Measurements from ENCODE around the gene ERVK3-1. TPM values are rescaled to one million over a fixed set of nuclear protein-coding genes. Genes with fewer than 3 reads are reported as not detected.

Gene ERVK3-1
- total and polyA plus RNA-seq, 2 experiments from 2014 or later: 62.8 to 92.4 TPM

GRCh38 chr19:58277748-58278540 is 27.2 kb upstream of the ERVK3-1 start:
- Histone ChIP-seq H3K4me3 (peak overlapping the region; percentile 58), H3K4me1 (ENCODE audit: low read depth) (peaks cover 5% of the 10 kb centered on the region), H3K27ac (peak overlapping the region; percentile 90), H3K36me3 (no peaks in the 10 kb centered on the region), H3K27me3 (no peaks in the 10 kb centered on the region), H3K9me3 (ENCODE audit: low read depth) (no peaks in the 10 kb centered on the region)
- no peak for TF ChIP-seq CTCF (IDR thresholded peaks at IDR 0.05; ENCODE audit: low read depth, low read length)
- DNase-seq (ENCODE audit: low read depth in 1 of 2, low spot score in 1 of 2): no peak

- H3K36me3 ChIP-seq: no peaks in the 10 kb centered on the region
- peak within 1 kb of the TSS; percentile 58 for H3K4me3 ChIP-seq
- H3K27ac ChIP-seq: peak within 1 kb of the TSS; percentile 98
- peak; percentile 9 for TF ChIP-seq CTCF (IDR thresholded peaks at IDR 0.05; ENCODE audit: low read depth, low read length)
- DNase-seq (ENCODE audit: low read depth in 1 of 2, low spot score in 1 of 2): peak; percentile 99
- no peaks in the 10 kb centered on the region for H3K9me3 ChIP-seq (ENCODE audit: low read depth)
- peaks cover 5% of the 10 kb centered on the region for H3K4me1 ChIP-seq (ENCODE audit: low read depth)
- no peaks in the 10 kb centered on the region for H3K27me3 ChIP-seq
Observed at GRCh38 chr19:58278541-58279041, 26.6 kb upstream of the ERVK3-1 start, which contains the start of gene ZNF8. Gene ZNF8, plus strand, starts transcription at chr19:58278955. Its CDS starts 127 bp downstream, at chr19:58279082.

- Histone ChIP-seq H3K4me1 (ENCODE audit: low read depth) (peaks cover 5% of the 10 kb centered on the region), H3K27ac (peak overlapping the region; percentile 98), H3K4me3 (peak overlapping the region; percentile 58), H3K36me3 (no peaks in the 10 kb centered on the region), H3K9me3 (ENCODE audit: low read depth) (no peaks in the 10 kb centered on the region), H3K27me3 (no peaks in the 10 kb centered on the region)
- no peak for TF ChIP-seq CTCF (IDR thresholded peaks at IDR 0.05; ENCODE audit: low read depth, low read length)
- peak; percentile 88 to 92 for DNase-seq (ENCODE audit: low read depth in 1 of 2, low spot score in 1 of 2)
Observed at GRCh38 chr19:58279042-58279924, 25.9 kb upstream of the ERVK3-1 start.

GRCh38 chr19:58279925-58280316 is 25.3 kb upstream of the ERVK3-1 start:
- Histone ChIP-seq H3K9me3 (ENCODE audit: low read depth) (no peaks in the 10 kb centered on the region), H3K27me3 (no peaks in the 10 kb centered on the region), H3K36me3 (no peaks in the 10 kb centered on the region), H3K4me3 (peak overlapping the region; percentile 58), H3K27ac (peak overlapping the region; percentile 98), H3K4me1 (ENCODE audit: low read depth) (peaks cover 5% of the 10 kb centered on the region)
- TF ChIP-seq CTCF (IDR thresholded peaks at IDR 0.05; ENCODE audit: low read depth, low read length): no peak
- DNase-seq (ENCODE audit: low read depth in 1 of 2, low spot score in 1 of 2): no peak

- H3K9me3 ChIP-seq (ENCODE audit: low read depth): no peaks in the 10 kb centered on the region
- no peaks in the 10 kb centered on the region for H3K27me3 ChIP-seq
- H3K4me3 ChIP-seq: no peak overlapping the region
- no peak overlapping the region for H3K27ac ChIP-seq
- peaks cover 5% of the 10 kb centered on the region for H3K4me1 ChIP-seq (ENCODE audit: low read depth)
- H3K36me3 ChIP-seq: peaks cover 30% of the 10 kb centered on the region
- TF ChIP-seq CTCF (IDR thresholded peaks at IDR 0.05; ENCODE audit: low read depth, low read length): no peak
- DNase-seq (ENCODE audit: low read depth in 1 of 2, low spot score in 1 of 2): no peak
Observed at GRCh38 chr19:58284199-58284598, 21.0 kb upstream of the ERVK3-1 start.
